NCI-H1694 treated with DMSO at 0.1 percent for 48 hours (cell line): ENCODE measurements around the gene DDX20.
A peak's percentile ranks its signal among the peaks of the same experiment; 100 is the strongest.
"Not testable (repeated sequence)": the region's sequence is repeated elsewhere in the genome, so short reads cannot be mapped to it uniquely, and the experiment has no call there.

Experiments used
- DNase-seq: peaks from one replicate; lab custom pipeline; 2025; lab: John Stamatoyannopoulos, UW

Gene DDX20

GRCh38 chr1:111792249-111792648 is 36.5 kb downstream of the DDX20 start:
- no peak for DNase-seq

GRCh38 chr1:111793923-111794322 is 38.2 kb downstream of the DDX20 start:
- no peak for DNase-seq

- DNase-seq = no peak
Measured at GRCh38 chr1:111795401-111795800, 39.7 kb downstream of the DDX20 start.

GRCh38 chr1:111798580-111798979 is 42.9 kb downstream of the DDX20 start:
- DNase-seq = no peak

- not testable (repeated sequence) for DNase-seq
Measured at GRCh38 chr1:111799722-111800121, 44.0 kb downstream of the DDX20 start.

GRCh38 chr1:111801071-111801850 is 45.6 kb downstream of the DDX20 start:
- DNase-seq = no peak

GRCh38 chr1:111802110-111802509 is 46.4 kb downstream of the DDX20 start:
- peak; percentile 19 for DNase-seq

- no peak for DNase-seq
Measured at GRCh38 chr1:111802984-111803383, 47.3 kb downstream of the DDX20 start.

- no peak for DNase-seq
Measured at GRCh38 chr1:111803951-111804350, 48.2 kb downstream of the DDX20 start.

- peak; percentile 74 for DNase-seq
Measured at GRCh38 chr1:111804776-111805175, 49.1 kb downstream of the DDX20 start.

GRCh38 chr1:111805251-111805650 is 49.5 kb downstream of the DDX20 start:
- no peak for DNase-seq

GRCh38 chr1:111811891-111812290 is 56.2 kb downstream of the DDX20 start:
- no peak for DNase-seq

- DNase-seq = no peak
Measured at GRCh38 chr1:111812306-111812705, 56.6 kb downstream of the DDX20 start.

- peak; percentile 23 for DNase-seq
Measured at GRCh38 chr1:111813440-111814304, 58.0 kb downstream of the DDX20 start.

- DNase-seq = no peak
Measured at GRCh38 chr1:111814305-111814628, 58.6 kb downstream of the DDX20 start.

GRCh38 chr1:111814642-111815041 is 58.9 kb downstream of the DDX20 start:
- DNase-seq = no peak
